ENCODE results near the gene PGM5. TPM values are rescaled to one million over a fixed set of nuclear protein-coding genes. Genes with fewer than 3 reads are reported as not detected.

Gene PGM5
- total and polyA plus RNA-seq, 2 experiments from 2014 or later: 16.8 to 121 TPM

DNA sequence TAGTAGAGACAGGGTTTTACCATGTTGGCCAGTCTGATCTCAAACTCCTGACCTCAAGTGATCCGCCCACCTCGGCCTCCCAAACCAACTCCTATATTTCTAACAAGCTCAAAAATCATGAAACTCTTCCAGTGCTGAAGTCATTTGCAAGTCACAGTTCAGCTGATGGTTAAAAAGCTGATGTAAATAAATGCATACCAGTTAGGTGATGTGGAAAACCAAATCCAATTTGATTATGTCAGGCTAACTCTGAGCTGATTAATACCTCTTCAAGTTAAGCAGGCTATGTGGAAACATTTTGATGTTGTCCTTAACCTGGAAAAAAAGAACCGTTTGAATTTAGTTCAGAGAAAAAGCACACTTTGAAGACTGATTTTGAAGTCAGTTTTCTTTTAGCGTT, 133.2 kb downstream of the PGM5 start:
- H3K9me3 ChIP-seq (ENCODE audit: low read depth): no peaks in the 10 kb centered on the region
- H3K4me3 ChIP-seq: no peak overlapping the region
- H3K27ac ChIP-seq: no peak overlapping the region
- peaks cover 9% of the 10 kb centered on the region for H3K36me3 ChIP-seq
- H3K4me1 ChIP-seq (ENCODE audit: low read depth): peaks cover 16% of the 10 kb centered on the region
- TF ChIP-seq CTCF (IDR thresholded peaks at IDR 0.05; ENCODE audit: low read depth, low read length): no peak
- H3K27me3 ChIP-seq: no peaks in the 10 kb centered on the region
- DNase-seq (ENCODE audit: low read depth in 1 of 2, low spot score in 1 of 2): no peak

DNA sequence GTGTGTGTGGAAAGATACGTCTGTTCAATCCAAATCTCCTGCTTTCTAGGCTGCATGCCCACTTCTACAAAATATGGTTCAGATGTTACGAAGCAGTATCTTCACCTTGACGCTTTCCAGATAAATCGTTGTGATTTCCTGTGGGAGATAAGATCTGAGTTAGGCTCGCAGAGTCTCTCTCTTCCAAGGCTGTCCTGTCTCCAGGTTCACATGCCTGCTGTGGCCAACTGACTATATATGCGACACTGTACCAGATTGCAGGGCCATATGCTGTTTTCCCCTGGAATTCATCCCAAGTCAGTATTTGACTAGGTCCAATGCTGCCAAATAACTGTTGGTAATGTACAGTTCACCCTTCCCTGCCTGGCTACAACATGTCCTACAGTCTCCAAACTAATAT, 136.4 kb downstream of the PGM5 start:
- Histone ChIP-seq H3K9me3 (ENCODE audit: low read depth) (no peaks in the 10 kb centered on the region), H3K27ac (peak overlapping the region; percentile 65), H3K27me3 (no peaks in the 10 kb centered on the region), H3K4me3 (no peak overlapping the region), H3K4me1 (ENCODE audit: low read depth) (peaks cover 16% of the 10 kb centered on the region), H3K36me3 (peaks cover 5% of the 10 kb centered on the region)
- DNase-seq (ENCODE audit: low read depth in 1 of 2, low spot score in 1 of 2): no peak
- no peak for TF ChIP-seq CTCF (IDR thresholded peaks at IDR 0.05; ENCODE audit: low read depth, low read length)

DNA sequence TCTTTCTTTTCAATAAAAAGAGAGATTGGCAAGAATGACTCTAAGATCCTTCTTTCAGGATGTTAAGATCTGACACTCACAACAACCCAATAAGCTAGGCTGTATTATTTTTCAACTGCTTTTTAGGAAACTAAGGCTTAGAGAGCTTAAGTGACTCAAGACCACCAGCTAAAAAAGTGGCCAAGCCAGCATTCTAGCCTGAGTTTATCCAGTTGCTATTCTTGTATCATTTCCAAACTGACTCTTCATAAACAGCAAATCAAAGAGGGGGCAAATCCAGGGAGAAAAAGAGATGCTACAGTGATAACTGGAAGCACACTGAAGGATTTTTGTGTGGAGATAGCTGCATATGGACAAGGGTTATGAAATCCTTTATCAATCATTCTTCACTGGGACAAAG, 137.1 kb downstream of the PGM5 start:
- H3K27me3 ChIP-seq: no peaks in the 10 kb centered on the region
- H3K27ac ChIP-seq: peak overlapping the region; percentile 65
- no peak for TF ChIP-seq CTCF (IDR thresholded peaks at IDR 0.05; ENCODE audit: low read depth, low read length)
- H3K9me3 ChIP-seq (ENCODE audit: low read depth): no peaks in the 10 kb centered on the region
- H3K36me3 ChIP-seq: peaks cover 3% of the 10 kb centered on the region
- no peak for DNase-seq (ENCODE audit: low read depth in 1 of 2, low spot score in 1 of 2)
- peaks cover 16% of the 10 kb centered on the region for H3K4me1 ChIP-seq (ENCODE audit: low read depth)
- H3K4me3 ChIP-seq: no peak overlapping the region

DNA sequence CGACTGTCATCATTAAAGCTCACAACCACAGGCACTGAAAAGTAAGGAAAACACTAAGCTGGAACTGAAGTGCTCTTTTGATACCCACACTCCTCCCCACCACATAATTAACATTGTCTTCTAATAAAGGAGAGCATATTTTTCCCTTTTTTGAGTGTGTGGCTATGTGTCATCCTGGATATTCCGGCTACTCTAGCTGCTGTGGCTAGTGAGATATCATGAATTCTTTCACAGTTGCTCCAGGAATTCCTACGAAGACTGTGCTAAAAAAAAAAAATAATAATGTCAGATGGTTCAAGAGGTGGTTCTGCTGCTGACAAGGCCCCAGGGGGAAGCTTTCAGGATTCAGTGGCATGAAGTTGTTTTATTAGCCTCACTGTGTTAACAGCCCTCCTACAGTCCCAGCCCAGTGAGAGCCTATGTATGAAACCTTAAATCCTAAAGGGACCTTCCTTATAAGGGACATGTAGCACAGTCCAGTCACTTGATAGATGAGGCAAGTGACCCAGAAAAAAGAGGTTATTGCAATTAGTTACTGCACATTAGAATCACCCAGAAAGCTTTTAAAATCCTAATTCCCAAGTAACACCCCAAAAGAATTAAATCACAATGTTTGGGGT, 137.7 kb downstream of the PGM5 start:
- TF ChIP-seq CTCF (IDR thresholded peaks at IDR 0.05; ENCODE audit: low read depth, low read length): no peak
- Histone ChIP-seq H3K36me3 (peaks cover 3% of the 10 kb centered on the region), H3K27me3 (no peaks in the 10 kb centered on the region), H3K9me3 (ENCODE audit: low read depth) (no peaks in the 10 kb centered on the region), H3K4me3 (no peak overlapping the region), H3K27ac (peak overlapping the region; percentile 65), H3K4me1 (ENCODE audit: low read depth) (peaks cover 16% of the 10 kb centered on the region)
- DNase-seq (ENCODE audit: low read depth in 1 of 2, low spot score in 1 of 2): peak in 1 of 2 donors; percentile 13

DNA sequence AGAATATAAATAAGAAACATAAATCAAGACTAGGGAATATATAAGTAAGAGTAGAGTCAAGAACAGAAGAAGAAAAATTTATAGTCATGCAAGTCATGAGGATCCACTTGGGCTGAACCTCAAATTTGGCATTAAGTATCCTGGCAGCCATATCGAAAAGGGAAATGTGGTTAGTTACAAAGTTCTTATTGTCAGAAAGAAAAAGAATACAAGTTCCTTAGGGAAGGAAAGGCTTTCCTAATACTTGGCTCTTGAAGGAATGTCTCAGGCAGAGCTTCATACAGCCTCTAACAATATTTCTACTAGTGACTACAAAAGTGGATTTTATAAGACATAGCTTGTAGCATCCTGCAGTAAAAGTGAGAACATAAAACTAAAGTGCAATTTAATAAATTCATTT, 138.8 kb downstream of the PGM5 start:
- Histone ChIP-seq H3K36me3 (peaks cover 3% of the 10 kb centered on the region), H3K4me3 (no peak overlapping the region), H3K27ac (no peak overlapping the region), H3K27me3 (no peaks in the 10 kb centered on the region), H3K4me1 (ENCODE audit: low read depth) (peaks cover 19% of the 10 kb centered on the region), H3K9me3 (ENCODE audit: low read depth) (no peaks in the 10 kb centered on the region)
- peak in 1 of 2 donors; percentile 9 for DNase-seq (ENCODE audit: low read depth in 1 of 2, low spot score in 1 of 2)
- TF ChIP-seq CTCF (IDR thresholded peaks at IDR 0.05; ENCODE audit: low read depth, low read length): no peak
